LHCN-M2 (cell line): ENCODE measurements around the gene TMC1. TPM values are rescaled to one million over a fixed set of nuclear protein-coding genes. Genes with fewer than 3 reads are reported as not detected.

Experiments used
- DNase-seq: peaks from one replicate; pipeline ENCODE4 v3.0.0-alpha.2; 2012; ENCODE audit warnings: low read depth
- total RNA-seq: library from RNA; depleted of rRNA; stranded (reverse); fragments of >200 nt; gene quantifications from 2 replicates; pipeline ENCODE4 v1.2.3, GENCODE V29; 2014

Gene TMC1
- total RNA-seq, 1 experiment from 2014 or later: not detected

DNA sequence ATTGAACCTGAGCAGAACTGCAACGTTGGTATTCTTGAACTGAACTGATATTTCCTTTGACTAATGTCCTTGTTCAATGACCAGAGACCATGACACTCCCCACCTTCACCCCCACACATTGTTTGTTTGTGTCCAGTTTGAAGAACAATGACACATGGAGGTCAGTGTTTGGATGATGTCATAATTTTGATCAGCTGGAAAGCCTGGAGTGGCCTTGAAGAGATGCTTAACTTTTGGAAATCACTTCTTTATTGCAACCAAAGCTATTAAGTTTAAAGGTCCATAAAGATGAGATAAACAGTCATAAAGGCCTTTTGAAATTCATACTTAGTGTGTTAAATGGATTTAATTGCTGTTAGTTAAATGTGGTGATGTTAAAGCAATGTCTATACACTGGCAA, 92.7 kb downstream of the TMC1 start:
- no peak for DNase-seq

GRCh38 chr9:72615931-72616330, 94.5 kb downstream of the TMC1 start:
- no peak for DNase-seq

- no peak for DNase-seq
Observed at GRCh38 chr9:72618811-72619210, 97.4 kb downstream of the TMC1 start.

DNA sequence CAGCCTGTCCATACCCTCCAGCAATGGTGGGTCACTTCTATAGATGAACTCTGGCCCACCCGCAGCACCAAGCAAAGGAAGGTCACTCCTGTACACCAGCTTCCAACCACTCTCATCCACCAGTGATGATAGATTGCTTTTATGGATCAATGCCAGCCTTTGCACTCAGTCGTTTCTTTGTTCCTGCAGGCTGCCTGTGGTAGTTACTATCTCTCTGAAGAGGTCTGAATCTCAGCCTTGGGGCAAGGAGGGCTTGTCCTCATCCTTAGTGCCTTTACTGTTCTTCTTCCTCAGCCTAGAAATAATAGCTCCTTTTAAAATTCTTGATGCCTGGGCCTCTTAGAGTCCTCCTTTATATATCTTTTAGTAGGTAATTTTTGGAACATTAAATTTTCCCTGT, 100.8 kb downstream of the TMC1 start:
- DNase-seq: no peak

DNA sequence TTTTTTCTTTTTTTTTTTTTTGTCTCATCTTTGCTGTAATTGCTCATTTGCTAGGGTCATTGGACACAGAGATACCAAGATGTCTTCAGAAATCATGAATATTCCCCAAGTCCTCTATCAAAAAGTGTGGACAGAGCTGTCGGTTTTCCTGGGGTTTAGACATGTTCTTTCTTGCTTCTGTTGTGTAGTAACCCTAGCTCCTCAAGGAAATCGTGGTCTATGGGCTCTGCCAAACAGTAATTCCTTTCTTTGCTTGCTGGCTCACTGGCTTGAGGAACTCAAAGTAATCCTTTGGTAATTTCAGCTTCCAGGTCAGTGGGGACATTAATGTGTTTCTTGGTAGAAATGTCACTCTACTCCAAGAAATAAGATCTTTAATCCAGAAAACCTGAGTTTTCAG, 101.7 kb downstream of the TMC1 start:
- DNase-seq: no peak

- no peak for DNase-seq
Observed at GRCh38 chr9:72627147-72627546, 105.7 kb downstream of the TMC1 start.

- DNase-seq: no peak
Observed at GRCh38 chr9:72627956-72628540, 106.6 kb downstream of the TMC1 start.

GRCh38 chr9:72633966-72634365, 112.6 kb downstream of the TMC1 start:
- DNase-seq: peak; percentile 46

DNA sequence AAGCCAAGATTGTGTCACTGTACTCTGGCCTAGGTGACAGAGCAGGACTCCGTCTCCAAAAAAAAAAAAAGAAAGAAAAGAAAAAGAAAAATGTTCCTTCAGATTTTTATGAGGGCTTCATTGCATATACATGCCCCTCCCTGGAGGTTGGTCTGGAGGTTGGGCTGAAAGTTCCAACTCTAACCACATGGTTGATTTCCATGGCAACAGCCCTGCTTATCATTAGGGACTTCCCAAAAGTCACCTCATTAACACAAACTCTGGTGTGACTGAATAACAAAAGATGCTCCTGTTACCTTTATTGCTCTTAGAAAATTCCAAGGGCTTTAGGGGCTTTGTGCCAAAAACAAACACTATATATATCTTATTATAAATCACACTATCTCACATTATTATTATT, 113.8 kb downstream of the TMC1 start:
- no peak for DNase-seq

- no peak for DNase-seq
Observed at GRCh38 chr9:72636621-72637020, 115.2 kb downstream of the TMC1 start.

- no peak for DNase-seq
Observed at GRCh38 chr9:72643651-72644050, 122.2 kb downstream of the TMC1 start.

- DNase-seq: no peak
Observed at GRCh38 chr9:72646061-72646460, 124.7 kb downstream of the TMC1 start.

DNA sequence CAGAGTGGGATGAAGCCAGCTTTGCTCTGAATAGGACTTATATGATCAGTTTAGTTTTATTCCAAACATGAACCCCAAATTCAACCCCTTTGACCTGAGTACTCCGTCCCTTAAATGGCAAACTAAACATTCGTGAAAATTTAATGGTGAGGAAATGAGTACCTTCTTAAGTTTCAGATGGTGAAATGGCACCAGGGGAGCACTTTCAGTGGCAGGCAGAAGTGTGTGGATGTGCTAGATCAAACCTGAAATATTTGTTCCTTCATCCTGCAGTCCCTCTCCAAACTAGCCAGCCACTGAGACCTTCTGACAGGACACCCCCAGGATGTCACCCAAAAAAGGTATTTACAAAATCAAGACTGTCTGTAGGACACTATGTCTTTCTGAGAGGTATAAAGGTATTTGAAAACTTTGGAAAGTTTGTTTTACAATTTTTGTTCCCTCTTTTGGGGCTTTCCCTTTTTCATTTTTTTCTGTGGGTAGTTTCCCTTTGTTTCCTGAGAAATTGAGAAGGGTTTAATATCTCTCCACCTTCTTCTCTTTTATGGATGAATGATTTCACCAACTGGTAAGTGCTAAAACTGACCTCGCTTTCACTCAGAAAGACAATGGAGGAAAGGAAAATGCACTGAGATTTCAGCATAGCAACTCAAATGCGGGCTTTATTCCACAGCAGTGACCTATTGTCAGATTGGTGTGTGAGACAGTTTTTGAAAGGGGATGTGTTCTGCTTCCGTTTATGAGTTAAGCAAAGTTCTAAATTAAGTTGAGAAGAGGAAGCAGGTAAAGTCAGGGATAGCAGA, 127.1 kb downstream of the TMC1 start:
- no peak for DNase-seq

GRCh38 chr9:72649127-72649442, 127.7 kb downstream of the TMC1 start:
- DNase-seq: no peak

GRCh38 chr9:72650206-72650605, 128.8 kb downstream of the TMC1 start:
- DNase-seq: no peak

- DNase-seq: no peak
Observed at GRCh38 chr9:72656021-72656420, 134.6 kb downstream of the TMC1 start.

GRCh38 chr9:72657023-72657422, 135.6 kb downstream of the TMC1 start:
- no peak for DNase-seq

- DNase-seq: no peak
Observed at GRCh38 chr9:72658703-72659102, 137.3 kb downstream of the TMC1 start.

DNA sequence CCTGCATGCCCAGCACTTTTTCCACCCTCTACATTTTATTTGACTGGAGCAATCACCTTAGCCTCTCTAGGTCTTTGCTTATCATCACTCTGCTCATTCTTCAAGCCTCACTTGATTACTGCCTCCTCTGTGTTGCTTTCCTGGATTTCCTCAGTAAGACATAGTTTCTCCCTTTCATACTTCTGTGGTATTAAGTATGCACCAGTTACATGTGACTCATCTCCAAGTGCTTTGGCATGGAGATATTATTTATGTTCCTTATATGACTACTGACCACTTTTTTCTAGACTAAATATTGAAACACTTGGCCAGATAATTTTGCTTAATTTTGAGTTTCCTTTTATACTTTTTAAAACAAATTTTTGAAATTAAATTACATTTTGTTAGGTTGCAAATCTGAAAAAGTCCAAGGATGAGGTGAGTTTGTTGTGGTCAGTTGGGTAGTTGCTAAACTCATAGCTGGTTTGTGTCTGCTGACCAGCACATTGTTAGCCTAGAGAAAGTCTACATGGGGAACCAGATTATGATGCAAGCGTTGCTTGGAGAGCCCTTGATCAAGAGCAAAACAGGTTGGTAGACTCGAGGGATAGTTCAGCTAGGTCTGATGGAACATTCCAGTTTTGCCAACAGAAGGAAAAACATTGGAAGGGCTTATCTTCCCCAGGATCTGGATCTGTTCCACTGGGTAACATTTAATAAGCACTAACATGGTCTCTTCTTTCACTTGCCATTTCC, 140.2 kb downstream of the TMC1 start:
- peak; percentile 50 for DNase-seq

GRCh38 chr9:72665421-72665820, 144.0 kb downstream of the TMC1 start:
- DNase-seq: peak; percentile 35

GRCh38 chr9:72667181-72667580, 145.8 kb downstream of the TMC1 start:
- no peak for DNase-seq

DNA sequence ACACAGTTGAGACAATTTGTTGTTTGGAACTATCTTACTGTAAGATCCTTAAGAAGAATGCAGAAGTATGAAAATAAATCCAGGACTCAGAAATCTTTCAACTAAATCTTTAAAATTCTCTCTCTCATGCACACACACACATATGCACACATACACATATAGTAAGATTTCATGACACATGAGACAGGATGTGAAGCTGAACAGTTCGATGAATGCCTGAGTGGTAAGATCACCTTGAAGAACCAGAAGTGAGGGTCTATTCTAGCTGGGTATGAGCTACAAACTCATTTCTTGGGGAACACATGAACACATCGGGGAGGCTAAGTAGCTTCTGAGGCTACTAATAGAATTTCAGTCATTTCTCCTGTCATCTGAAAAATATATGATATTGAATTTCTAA, 153.6 kb downstream of the TMC1 start:
- no peak for DNase-seq

DNA sequence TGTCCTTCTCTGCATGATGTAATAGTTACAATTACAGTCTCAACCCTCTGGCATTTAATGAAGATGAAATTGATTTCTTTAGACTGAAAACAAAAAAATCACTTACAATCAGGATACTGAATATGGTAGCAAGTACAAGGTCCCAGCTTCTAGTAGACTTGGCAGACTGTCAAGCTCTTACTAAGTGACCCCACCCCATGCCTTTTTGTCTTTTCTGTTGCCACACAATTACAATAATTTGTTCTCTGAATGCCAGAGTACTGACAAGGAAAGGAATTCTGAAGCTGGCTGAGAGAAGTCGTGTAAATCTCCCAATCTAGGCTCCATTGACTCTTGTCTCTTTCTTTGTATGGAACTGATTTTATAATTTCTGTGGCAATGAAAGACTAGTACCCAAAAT, 154.2 kb downstream of the TMC1 start:
- no peak for DNase-seq
